Panc1 (cell line): Measurements from ENCODE around the gene KRT72.

Experiments used
- POLR2AphosphoS5 ChIP-seq: IDR thresholded peaks from 2 replicates; pipeline ENCODE4 v1.6.1; 2012; ENCODE audit warnings: mild to moderate bottlenecking, low read depth, low read length, moderate library complexity
- SIN3A ChIP-seq: IDR thresholded peaks from 2 replicates; pipeline ENCODE4 v1.6.1; 2012; ENCODE audit warnings: low read depth, mild to moderate bottlenecking, low read length, moderate library complexity, borderline replicate concordance; ENCODE audit not compliant: insufficient read depth
- TCF7L2 ChIP-seq: IDR thresholded peaks from 2 replicates; pipeline ENCODE4 v1.6.1; 2011; ENCODE audit warnings: mild to moderate bottlenecking, low read depth, low read length, inconsistent platforms
- TF ChIP-seq, protein P1 (sequence below): fragments of 450-650 bp; IDR thresholded peaks from 2 replicates; pipeline ENCODE4 v1.5.1; 2017; ENCODE audit warnings: mild to moderate bottlenecking
- TF ChIP-seq, protein P2 (sequence below), 2 experiments: IDR thresholded peaks; 2 replicates each; pipeline ENCODE4 v1.6.1; 2011 to 2012; ENCODE audit warnings: low read depth in 2 of 2, control low read depth in 1 of 2, low read length in 1 of 2, mild to moderate bottlenecking in 1 of 2, moderate library complexity in 1 of 2; ENCODE audit not compliant: insufficient read depth in 1 of 2

DNA sequence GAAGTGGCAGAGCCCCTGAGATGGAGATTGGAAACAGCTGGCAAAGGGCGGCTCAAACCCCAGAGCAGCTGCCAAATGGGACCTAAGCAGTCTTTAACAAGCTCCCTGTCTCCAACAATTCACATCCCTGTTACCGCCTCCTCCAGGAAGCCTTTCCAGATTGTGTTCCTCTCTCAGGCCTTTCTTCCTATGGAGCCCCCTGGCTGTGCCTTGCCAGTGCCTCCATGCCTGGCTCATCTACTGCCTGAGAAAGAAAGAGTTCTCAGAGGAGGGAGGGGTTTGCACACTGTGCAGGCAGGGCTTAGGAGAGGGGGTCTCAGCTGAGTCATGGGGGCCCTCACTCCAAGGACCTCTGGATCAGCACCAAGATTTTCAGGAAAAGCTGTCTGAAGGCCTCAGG lies 18.8 kb downstream of the KRT72 start:
- TF ChIP-seq, protein P1, sequence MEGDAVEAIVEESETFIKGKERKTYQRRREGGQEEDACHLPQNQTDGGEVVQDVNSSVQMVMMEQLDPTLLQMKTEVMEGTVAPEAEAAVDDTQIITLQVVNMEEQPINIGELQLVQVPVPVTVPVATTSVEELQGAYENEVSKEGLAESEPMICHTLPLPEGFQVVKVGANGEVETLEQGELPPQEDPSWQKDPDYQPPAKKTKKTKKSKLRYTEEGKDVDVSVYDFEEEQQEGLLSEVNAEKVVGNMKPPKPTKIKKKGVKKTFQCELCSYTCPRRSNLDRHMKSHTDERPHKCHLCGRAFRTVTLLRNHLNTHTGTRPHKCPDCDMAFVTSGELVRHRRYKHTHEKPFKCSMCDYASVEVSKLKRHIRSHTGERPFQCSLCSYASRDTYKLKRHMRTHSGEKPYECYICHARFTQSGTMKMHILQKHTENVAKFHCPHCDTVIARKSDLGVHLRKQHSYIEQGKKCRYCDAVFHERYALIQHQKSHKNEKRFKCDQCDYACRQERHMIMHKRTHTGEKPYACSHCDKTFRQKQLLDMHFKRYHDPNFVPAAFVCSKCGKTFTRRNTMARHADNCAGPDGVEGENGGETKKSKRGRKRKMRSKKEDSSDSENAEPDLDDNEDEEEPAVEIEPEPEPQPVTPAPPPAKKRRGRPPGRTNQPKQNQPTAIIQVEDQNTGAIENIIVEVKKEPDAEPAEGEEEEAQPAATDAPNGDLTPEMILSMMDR, result no peak
- TF ChIP-seq POLR2AphosphoS5 (no peak), SIN3A (no peak), TCF7L2 (no peak)
- TF ChIP-seq, protein P2, sequence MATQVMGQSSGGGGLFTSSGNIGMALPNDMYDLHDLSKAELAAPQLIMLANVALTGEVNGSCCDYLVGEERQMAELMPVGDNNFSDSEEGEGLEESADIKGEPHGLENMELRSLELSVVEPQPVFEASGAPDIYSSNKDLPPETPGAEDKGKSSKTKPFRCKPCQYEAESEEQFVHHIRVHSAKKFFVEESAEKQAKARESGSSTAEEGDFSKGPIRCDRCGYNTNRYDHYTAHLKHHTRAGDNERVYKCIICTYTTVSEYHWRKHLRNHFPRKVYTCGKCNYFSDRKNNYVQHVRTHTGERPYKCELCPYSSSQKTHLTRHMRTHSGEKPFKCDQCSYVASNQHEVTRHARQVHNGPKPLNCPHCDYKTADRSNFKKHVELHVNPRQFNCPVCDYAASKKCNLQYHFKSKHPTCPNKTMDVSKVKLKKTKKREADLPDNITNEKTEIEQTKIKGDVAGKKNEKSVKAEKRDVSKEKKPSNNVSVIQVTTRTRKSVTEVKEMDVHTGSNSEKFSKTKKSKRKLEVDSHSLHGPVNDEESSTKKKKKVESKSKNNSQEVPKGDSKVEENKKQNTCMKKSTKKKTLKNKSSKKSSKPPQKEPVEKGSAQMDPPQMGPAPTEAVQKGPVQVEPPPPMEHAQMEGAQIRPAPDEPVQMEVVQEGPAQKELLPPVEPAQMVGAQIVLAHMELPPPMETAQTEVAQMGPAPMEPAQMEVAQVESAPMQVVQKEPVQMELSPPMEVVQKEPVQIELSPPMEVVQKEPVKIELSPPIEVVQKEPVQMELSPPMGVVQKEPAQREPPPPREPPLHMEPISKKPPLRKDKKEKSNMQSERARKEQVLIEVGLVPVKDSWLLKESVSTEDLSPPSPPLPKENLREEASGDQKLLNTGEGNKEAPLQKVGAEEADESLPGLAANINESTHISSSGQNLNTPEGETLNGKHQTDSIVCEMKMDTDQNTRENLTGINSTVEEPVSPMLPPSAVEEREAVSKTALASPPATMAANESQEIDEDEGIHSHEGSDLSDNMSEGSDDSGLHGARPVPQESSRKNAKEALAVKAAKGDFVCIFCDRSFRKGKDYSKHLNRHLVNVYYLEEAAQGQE (IDR thresholded peaks at IDR 0.05; ENCODE audit: insufficient read depth in 1 of 2, low read depth in 2 of 2, low read length in 1 of 2), result no peak
